HG03442 (cell line): Measurements from ENCODE around the gene ISLR.

ENCODE experiments used
- ATAC-seq: cut with Tn5 transposase; IDR thresholded peaks from one replicate; pipeline ENCODE4 v1.9.1; 2021; ENCODE audit warnings: mild to moderate bottlenecking, moderate library complexity; ENCODE audit not compliant: unreplicated experiment

ISLR gene

GRCh38 chr15:74192751-74193150, 19.2 kb downstream of the ISLR start:
- no peak for ATAC-seq

- no peak for ATAC-seq
Observed at GRCh38 chr15:74193299-74193718, 19.8 kb downstream of the ISLR start.

- ATAC-seq: no peak
Observed at GRCh38 chr15:74193905-74194304, 20.4 kb downstream of the ISLR start.

- ATAC-seq: no peak
Observed at GRCh38 chr15:74194572-74195559, 21.4 kb downstream of the ISLR start.

- ATAC-seq: no peak
Observed at GRCh38 chr15:74196175-74196574, 22.7 kb downstream of the ISLR start.

- no peak for ATAC-seq
Observed at GRCh38 chr15:74197176-74197965, 23.9 kb downstream of the ISLR start.

- ATAC-seq: no peak
Observed at GRCh38 chr15:74199297-74199652, 25.8 kb downstream of the ISLR start.

GRCh38 chr15:74200412-74200815, 26.9 kb downstream of the ISLR start:
- no peak for ATAC-seq

- no peak for ATAC-seq
Observed at GRCh38 chr15:74200871-74201419, 27.4 kb downstream of the ISLR start.

- no peak for ATAC-seq
Observed at GRCh38 chr15:74201710-74202420, 28.4 kb downstream of the ISLR start.

- no peak for ATAC-seq
Observed at GRCh38 chr15:74202452-74203401, 29.2 kb downstream of the ISLR start, which contains the start of gene STRA6. STRA6 (minus strand) TSS chr15:74202787; CDS start chr15:74202267, 520 bp downstream.

- ATAC-seq: no peak
Observed at GRCh38 chr15:74203914-74204431, 30.5 kb downstream of the ISLR start.

GRCh38 chr15:74205582-74205947, 32.1 kb downstream of the ISLR start:
- no peak for ATAC-seq

GRCh38 chr15:74206801-74207281, 33.3 kb downstream of the ISLR start:
- no peak for ATAC-seq

- no peak for ATAC-seq
Observed at GRCh38 chr15:74207652-74208440, 34.3 kb downstream of the ISLR start.

GRCh38 chr15:74208496-74208895, 35.0 kb downstream of the ISLR start:
- ATAC-seq: no peak

GRCh38 chr15:74208901-74209559, 35.5 kb downstream of the ISLR start:
- no peak for ATAC-seq

GRCh38 chr15:74209560-74209958, 36.0 kb downstream of the ISLR start:
- no peak for ATAC-seq
